Transverse colon (tissue), 4 donors: ENCODE measurements around the gene SBNO2. TPM values are rescaled to one million over a fixed set of nuclear protein-coding genes. Genes with fewer than 3 reads are reported as not detected.

ENCODE experiments used
- DNase-seq: peaks from one replicate; pipeline ENCODE4 v3.0.0-alpha.2; 2019
- H3K27ac ChIP-seq, 4 donors: fragments of 200-600 bp; sonication (generic); 2 replicates each; pipeline ENCODE4 v1.5.1; 2016 to 2018; ENCODE audit warnings: inconsistent platforms in 4 of 4
- H3K27me3 ChIP-seq: fragments of 200-600 bp; sonication (generic); 2 replicates; pipeline ENCODE4 v1.5.1; 2017; ENCODE audit warnings: inconsistent platforms
- H3K36me3 ChIP-seq, 4 donors: fragments of 200-600 bp; sonication (generic); 2 replicates each; pipeline ENCODE4 v1.5.1; 2017 to 2019; ENCODE audit warnings: inconsistent platforms in 4 of 4
- H3K4me1 ChIP-seq, 4 donors: fragments of 200-600 bp; sonication (generic); 2 replicates each; pipeline ENCODE4 v1.5.1; 2017 to 2020; ENCODE audit warnings: inconsistent platforms in 4 of 4
- H3K4me3 ChIP-seq, 4 donors: fragments of 200-600 bp; sonication (generic); 1 replicate in 1 of 4; 2 replicates in 3 of 4; pipeline versions ENCODE4 v1.5.1 to v1.6.1; 2017 to 2019; ENCODE audit warnings: inconsistent platforms in 4 of 4
- H3K9me3 ChIP-seq, 2 donors: fragments of 200-600 bp; sonication (generic); 2 replicates each; pipeline ENCODE4 v1.5.1; 2017 to 2019; ENCODE audit warnings: inconsistent platforms in 2 of 2
- EP300 ChIP-seq: sonication (generic); formaldehyde crosslinking; IDR thresholded peaks from one replicate; pipeline ENCODE4 v1.6.1; 2017; ENCODE audit warnings: antibody characterized with exemption, low read depth
- POLR2A ChIP-seq: fragments of 450-650 bp; IDR thresholded peaks from one replicate; pipeline ENCODE4 v1.6.1; 2016; ENCODE audit warnings: antibody characterized with exemption, mild to moderate bottlenecking, moderate library complexity
- POLR2AphosphoS5 ChIP-seq, 3 donors: sonication (generic); formaldehyde crosslinking; IDR thresholded peaks; one replicate each; pipeline ENCODE4 v1.6.1; 2016; ENCODE audit warnings: antibody characterized with exemption in 3 of 3
- WGBS, 2 donors: methylation state at CpG; one replicate each; pipeline ENCODE4 v1.1.5; 2018; ENCODE audit warnings: low coverage in 1 of 2; 5-methylcytosine and 5-hydroxymethylcytosine counted together
- in situ Hi-C, 4 donors: fragments of 200-750 bp; cut with MboI; loops; one replicate each; pipeline versions ENCODE4 v1.15.0 to v1.15.1; 2017; ENCODE audit warnings: low sequenced_read_pairs in 3 of 4, low pct_ligation_motif_present in 1 of 4, low pct_unique_long_range_greater_than_20kb in 1 of 4
- intact Hi-C: fragments of 100-400 bp; cut with DNase I; formaldehyde crosslinking; loops from one replicate; pipeline ENCODE4 v1.15.1; 2023; ENCODE audit warnings: low total_unique reads
- total RNA-seq, 4 donors: library from RNA; depleted of rRNA; stranded (reverse); fragments of >200 nt; gene quantifications; one replicate each; pipeline ENCODE4 v1.1.0, GENCODE V29; 2016
- TF ChIP-seq, protein P1 (sequence below), 5 experiments: fragments of 200-600 bp in 3 of 5; fragments of 450-650 bp in 2 of 5; sonication (generic) in 3 of 5; IDR thresholded peaks; 1 replicate in 2 of 5; 2 replicates in 3 of 5; pipeline ENCODE4 v1.5.1; 2016 to 2017; ENCODE audit warnings: antibody characterized with exemption in 5 of 5, inconsistent platforms in 3 of 5, mild to moderate bottlenecking in 2 of 5, moderate library complexity in 1 of 5

Gene SBNO2
- total RNA-seq, 4 donors from 2014 or later: 34.5 to 142 (median 48.3) TPM

DNA sequence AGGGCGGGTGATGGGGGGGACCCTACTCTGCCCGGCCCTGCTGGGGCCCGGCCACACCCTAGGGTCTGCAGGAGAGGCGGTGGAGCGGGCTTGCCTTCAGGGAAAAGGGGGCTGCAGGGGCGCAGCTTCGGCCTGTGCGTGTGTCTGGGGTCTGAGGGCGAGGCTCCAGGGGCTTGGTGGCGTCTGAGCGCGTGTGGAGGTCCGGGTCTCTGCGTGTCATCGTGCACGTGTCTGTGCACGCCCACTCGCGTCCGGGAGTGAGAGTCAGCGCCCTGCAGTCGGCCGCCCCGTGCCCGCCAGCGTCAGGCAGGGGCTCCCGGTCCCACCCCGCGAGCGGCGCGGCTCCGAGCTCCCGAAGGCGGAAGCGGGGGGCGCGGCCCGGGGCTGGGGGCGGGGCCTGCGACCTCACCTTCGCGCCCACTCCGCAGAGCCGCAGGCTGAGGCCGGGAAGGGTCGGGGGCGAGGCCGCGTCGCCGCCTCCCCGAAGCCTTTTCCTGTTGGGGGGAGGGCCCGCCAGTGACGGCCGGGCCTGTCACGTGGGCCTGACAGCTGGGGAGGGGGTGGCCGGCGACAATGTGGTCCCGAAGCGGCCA, 107.2 kb downstream of the SBNO2 start, which contains the start of gene ARHGAP45:
ARHGAP45 (plus strand) TSS at position 420 of the 593 bp plus-strand sequence. CDS start 239 bp downstream, outside the sequence.
- Histone ChIP-seq H3K36me3 (no peaks in the 10 kb centered on the region), H3K4me3 (peak within 1 kb of the TSS; percentile 24 to 51 (median 38)), H3K9me3 (no peaks in the 10 kb centered on the region), H3K27ac (peak within 1 kb of the TSS; percentile 73 to 88 (median 79)), H3K27me3 (peaks cover 55% of the 10 kb centered on the region), H3K4me1 (peaks cover 34 to 62% (median 57%) of the 10 kb centered on the region in 4 donors)
- in situ Hi-C loops: no loop called here
- 8% methylated on average over 23 of the region's 61 CpGs; no CpG with 5 or more reads in 1 of the 2 donors for WGBS, 2 donors
- TF ChIP-seq EP300 (no peak), POLR2A (no peak), POLR2AphosphoS5 (IDR thresholded peaks at IDR 0.05) (no peak)
- TF ChIP-seq, protein P1, sequence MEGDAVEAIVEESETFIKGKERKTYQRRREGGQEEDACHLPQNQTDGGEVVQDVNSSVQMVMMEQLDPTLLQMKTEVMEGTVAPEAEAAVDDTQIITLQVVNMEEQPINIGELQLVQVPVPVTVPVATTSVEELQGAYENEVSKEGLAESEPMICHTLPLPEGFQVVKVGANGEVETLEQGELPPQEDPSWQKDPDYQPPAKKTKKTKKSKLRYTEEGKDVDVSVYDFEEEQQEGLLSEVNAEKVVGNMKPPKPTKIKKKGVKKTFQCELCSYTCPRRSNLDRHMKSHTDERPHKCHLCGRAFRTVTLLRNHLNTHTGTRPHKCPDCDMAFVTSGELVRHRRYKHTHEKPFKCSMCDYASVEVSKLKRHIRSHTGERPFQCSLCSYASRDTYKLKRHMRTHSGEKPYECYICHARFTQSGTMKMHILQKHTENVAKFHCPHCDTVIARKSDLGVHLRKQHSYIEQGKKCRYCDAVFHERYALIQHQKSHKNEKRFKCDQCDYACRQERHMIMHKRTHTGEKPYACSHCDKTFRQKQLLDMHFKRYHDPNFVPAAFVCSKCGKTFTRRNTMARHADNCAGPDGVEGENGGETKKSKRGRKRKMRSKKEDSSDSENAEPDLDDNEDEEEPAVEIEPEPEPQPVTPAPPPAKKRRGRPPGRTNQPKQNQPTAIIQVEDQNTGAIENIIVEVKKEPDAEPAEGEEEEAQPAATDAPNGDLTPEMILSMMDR (IDR thresholded peaks at IDR 0.05): no peak
- DNase-seq: peak; percentile 70
- intact Hi-C loops: no loop called here

DNA sequence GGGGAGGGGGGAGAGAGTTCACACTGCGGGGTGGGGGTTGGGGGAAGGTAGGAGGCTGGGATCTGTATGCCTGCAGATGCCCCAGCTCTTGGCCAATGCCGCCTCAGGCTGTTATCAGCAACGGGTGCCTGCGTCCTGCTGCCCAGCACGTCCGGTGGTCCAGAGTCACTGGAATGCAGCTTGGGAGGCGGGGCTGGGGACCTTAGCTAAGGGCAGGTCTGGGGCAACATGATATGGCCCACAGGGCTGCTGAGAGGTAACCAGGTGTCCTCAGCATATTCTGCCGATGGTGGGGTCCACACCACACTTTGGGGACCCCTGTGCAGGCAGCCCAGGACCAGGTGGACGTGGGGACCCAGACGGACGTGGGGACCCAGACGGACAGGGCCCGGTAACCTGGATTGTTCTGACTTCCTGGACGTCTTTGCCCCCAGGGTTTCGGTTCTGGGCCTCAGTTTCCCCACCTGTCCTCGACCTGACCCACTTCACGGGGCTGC, 107.8 kb downstream of the SBNO2 start:
- H3K27me3 ChIP-seq: peaks cover 50% of the 10 kb centered on the region
- H3K27ac ChIP-seq: peak overlapping the region; percentile 73 to 88 (median 79)
- 30 to 60% methylated on average over 5 to 11 of the region's 17 CpGs for WGBS, 2 donors
- H3K4me1 ChIP-seq: peaks cover 34 to 62% (median 53%) of the 10 kb centered on the region in 4 donors
- no peaks in the 10 kb centered on the region for H3K36me3 ChIP-seq
- DNase-seq: no peak
- peak overlapping the region in 3 of 4 donors; percentile 24 to 51 (median 41) for H3K4me3 ChIP-seq
- in situ Hi-C loops (no loop called here), intact Hi-C loops (no loop called here)
- no peaks in the 10 kb centered on the region for H3K9me3 ChIP-seq
- TF ChIP-seq POLR2A: no peak
- TF ChIP-seq, protein P1 (IDR thresholded peaks at IDR 0.05): no peak
- TF ChIP-seq POLR2AphosphoS5 (IDR thresholded peaks at IDR 0.05): no peak
- no peak for TF ChIP-seq EP300

DNA sequence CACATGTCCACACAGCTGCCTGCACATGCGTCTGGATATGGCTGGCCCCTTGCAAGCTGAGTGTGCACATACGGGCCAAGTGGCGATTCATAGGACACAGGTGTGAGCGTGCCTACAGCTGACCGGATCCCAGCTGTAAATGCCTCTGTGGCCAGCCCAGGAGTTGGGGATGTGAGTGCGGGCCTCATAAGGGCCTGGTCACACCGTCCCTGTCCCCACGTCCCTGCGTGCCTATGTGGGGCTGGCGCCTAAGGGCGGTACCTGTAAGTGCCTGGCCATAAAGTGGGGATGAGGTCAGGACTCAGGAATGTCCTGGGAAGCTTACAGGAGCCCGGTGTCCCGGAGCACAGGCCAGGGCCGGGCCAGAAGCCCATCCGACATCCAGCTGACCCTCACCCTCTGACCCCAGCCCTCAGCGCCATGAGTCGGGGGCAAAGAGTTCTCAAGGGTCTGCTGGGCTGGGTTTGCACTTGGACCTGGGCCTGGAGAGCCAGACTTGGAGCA, 108.4 kb downstream of the SBNO2 start:
- peaks cover 43% of the 10 kb centered on the region for H3K27me3 ChIP-seq
- TF ChIP-seq POLR2AphosphoS5 (IDR thresholded peaks at IDR 0.05): peak in 2 of 3 donors; percentile 55 to 68
- peak; percentile 39 for TF ChIP-seq POLR2A
- no peak for TF ChIP-seq EP300
- no peaks in the 10 kb centered on the region for H3K9me3 ChIP-seq
- H3K4me3 ChIP-seq: no peak overlapping the region
- no peaks in the 10 kb centered on the region for H3K36me3 ChIP-seq
- WGBS, 2 donors: 23% methylated on average over 13 of the region's 17 CpGs; no CpG with 5 or more reads in 1 of the 2 donors
- H3K4me1 ChIP-seq: peaks cover 34 to 57% (median 50%) of the 10 kb centered on the region in 4 donors
- peak overlapping the region; percentile 5 to 79 (median 38) for H3K27ac ChIP-seq
- in situ Hi-C loops: no loop called here
- intact Hi-C loops: no loop called here
- peak; percentile 82 for DNase-seq

DNA sequence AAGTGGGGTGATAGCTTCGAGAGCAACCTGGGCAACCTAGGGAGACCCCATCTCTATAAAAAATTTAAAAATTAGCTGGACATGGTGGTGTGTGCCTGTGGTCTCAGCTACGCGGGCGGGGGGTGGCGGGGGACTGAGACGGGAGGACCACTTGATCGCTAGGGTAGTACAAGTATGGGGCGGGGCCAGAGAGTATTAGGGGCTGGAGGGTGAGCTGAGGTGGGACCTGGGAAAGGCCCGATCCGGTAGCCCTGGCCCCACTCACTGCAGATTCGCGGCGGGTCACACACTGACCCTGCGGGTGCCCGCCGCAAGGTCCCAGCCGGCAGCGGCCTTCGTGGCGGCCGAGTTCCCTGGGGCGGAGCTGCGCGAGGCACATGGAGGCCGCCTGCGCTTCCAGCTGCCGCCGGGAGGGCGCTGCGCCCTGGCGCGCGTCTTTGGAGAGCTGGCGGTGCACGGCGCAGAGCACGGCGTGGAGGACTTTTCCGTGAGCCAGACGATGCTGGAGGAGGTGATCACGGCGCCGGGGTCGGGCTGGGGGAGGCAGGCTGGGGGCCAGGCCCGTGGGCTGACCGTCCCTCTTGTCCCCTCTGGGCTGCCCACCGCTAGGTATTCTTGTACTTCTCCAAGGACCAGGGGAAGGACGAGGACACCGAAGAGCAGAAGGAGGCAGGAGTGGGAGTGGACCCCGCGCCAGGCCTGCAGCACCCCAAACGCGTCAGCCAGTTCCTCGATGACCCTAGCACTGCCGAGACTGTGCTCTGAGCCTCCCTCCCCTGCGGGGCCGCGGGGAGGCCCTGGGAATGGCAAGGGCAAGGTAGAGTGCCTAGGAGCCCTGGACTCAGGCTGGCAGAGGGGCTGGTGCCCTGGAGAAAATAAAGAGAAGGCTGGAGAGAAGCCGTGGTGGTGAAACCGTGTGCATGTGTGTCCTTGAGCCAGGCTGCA, 109.1 kb downstream of the SBNO2 start:
- H3K4me3 ChIP-seq: peak overlapping the region in 1 of 4 donors; percentile 12
- TF ChIP-seq, protein P1 (IDR thresholded peaks at IDR 0.05): peak; percentile 82 to 97 (median 88)
- no peak for TF ChIP-seq POLR2A
- no peak for TF ChIP-seq EP300
- TF ChIP-seq POLR2AphosphoS5 (IDR thresholded peaks at IDR 0.05): peak in 1 of 3 donors; percentile 29
- no peaks in the 10 kb centered on the region for H3K36me3 ChIP-seq
- in situ Hi-C loops: no loop called here
- H3K27me3 ChIP-seq: peaks cover 36% of the 10 kb centered on the region
- 8 to 50% methylated on average over 1 to 60 of the region's 60 CpGs for WGBS, 2 donors
- intact Hi-C loops: no loop called here
- H3K4me1 ChIP-seq: peaks cover 34 to 53% (median 47%) of the 10 kb centered on the region in 4 donors
- no peaks in the 10 kb centered on the region for H3K9me3 ChIP-seq
- peak; percentile 81 for DNase-seq
- peak overlapping the region; percentile 5 to 41 (median 36) for H3K27ac ChIP-seq
